GM18526 (cell line): Measurements from ENCODE around the gene TIMM10B.
A peak's percentile ranks its signal among the peaks of the same experiment; 100 is the strongest.

Experiments
- POLR2A ChIP-seq: IDR thresholded peaks from 3 replicates; pipeline ENCODE4 v1.6.1; 2011; ENCODE audit not compliant: insufficient read length; ENCODE audit errors: extremely low read depth

Gene TIMM10B

GRCh38 chr11:6483015-6483414, 1.7 kb downstream of the TIMM10B start:
- TF ChIP-seq POLR2A = no peak

- TF ChIP-seq POLR2A = peak; percentile 21
Observed at GRCh38 chr11:6485661-6486060, 4.4 kb downstream of the TIMM10B start.

- TF ChIP-seq POLR2A = no peak
Observed at GRCh38 chr11:6486256-6486655, 5.0 kb downstream of the TIMM10B start.

DNA sequence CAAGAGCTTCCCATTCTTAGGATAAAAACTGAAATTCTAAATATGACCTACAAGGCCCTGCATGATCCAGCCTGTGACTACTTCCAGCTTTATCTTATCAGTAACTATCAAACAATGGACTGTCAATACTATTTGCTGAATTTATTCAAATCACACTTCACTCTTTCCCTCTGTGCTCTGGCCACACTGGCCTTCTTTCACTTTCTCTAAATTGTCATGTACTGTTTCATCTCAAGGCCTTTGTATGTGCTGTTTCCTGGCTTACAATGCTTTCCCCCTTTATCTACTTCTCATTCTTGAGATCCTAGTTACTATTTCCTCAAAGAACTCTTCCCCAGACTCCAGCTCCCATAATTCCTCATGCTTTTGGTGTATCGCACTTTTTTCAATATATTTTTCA, 5.6 kb downstream of the TIMM10B start:
- no peak for TF ChIP-seq POLR2A

DNA sequence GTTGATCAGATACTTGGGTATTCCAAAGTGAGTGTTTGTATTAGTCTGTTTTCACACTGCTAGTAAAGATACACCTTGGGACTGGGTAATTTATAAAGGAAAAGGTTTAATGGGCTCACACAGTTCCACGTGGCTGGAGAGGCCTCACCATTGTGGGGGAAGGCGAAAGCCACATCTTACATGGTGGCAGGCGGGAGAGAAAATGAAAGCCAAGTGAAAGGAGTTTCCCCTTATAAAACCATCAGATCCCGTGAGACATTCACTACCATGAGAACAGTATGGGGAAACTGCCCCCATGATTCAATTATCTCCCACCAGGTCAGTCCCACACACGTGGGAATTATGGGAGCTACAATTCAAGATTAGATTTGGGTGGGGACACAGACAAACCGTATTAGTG, 7.0 kb downstream of the TIMM10B start:
- TF ChIP-seq POLR2A = no peak

DNA sequence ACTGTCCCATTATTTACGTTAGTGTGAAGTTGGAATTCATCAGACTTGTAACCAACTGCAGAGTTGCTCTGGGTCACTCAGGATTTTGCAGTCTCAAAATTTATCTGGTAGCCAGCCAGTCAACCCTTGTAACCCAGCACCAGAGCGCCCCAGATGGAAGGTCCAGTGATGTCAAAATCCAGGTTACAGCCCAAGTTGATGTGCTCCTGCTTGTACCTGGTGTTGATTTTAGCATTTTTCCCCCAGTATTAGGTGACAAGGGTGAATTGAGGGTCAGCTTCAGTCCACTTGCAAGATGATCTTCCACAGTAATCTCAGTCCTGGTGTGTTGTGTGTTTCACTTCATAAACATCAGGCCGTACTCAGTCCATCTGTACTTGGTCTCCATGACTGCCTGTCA, 7.5 kb downstream of the TIMM10B start:
- no peak for TF ChIP-seq POLR2A

DNA sequence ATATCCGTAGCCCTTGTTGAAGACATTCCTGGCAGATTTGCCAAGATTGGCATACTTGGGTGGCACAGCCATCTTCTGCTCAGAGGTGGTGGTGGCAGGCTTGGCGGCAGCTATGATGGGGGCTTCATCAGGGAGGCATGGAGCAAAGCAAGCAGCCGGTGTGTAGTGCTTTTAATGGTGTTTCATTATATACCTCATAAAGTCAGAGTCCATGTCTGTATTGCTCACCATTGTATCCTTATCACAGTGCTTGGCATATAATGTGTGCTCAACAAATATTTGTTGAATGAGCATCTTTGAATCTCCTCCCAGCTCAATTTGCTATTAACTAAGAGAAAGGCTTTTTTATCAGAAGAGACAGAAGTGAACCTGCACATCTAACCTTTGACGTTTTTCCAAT, 8.0 kb downstream of the TIMM10B start:
- TF ChIP-seq POLR2A = no peak

DNA sequence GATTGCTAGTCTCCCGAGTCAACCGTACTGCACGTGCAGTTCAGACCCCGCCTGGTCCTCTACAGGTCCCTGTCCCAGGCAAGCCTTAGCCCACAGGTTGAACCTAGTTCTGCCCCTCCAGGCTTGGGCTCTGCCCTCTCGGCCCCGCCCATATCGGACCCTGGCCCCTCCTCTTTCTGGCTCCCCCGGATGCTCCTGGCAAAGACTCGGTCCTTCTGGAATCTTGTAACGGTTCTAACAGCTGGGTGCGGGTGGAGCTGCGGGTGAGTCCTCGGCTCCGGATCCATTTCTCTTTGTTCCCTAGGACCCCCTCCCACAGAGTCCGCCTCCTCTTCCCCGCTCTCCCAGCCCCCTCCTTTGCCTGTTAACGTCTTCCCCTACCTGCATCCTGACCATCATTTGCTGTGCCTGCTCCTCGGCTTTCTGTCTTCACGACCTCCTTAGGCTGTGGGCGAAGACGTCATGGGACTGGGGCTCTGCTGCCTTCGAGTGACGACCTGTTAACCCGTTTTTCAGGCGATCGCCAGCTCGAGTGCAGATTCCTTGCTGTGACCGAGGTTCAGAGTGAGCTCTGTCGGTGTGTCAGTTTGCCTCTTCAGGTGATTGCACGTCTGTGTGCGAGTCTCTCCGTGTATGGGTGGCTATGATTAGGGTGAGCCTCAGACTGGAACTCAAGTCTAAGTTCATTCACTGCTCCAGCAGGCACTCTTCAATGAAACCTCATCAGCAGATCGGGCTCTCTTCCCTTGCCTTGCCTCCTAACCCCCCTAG, 16.0 kb downstream of the TIMM10B start, which contains the start of gene DNHD1:
TSS of gene DNHD1 (plus strand) at position 212 of the 771 bp plus-strand sequence. CDS start 936 bp downstream, outside the sequence.
- no peak for TF ChIP-seq POLR2A

DNA sequence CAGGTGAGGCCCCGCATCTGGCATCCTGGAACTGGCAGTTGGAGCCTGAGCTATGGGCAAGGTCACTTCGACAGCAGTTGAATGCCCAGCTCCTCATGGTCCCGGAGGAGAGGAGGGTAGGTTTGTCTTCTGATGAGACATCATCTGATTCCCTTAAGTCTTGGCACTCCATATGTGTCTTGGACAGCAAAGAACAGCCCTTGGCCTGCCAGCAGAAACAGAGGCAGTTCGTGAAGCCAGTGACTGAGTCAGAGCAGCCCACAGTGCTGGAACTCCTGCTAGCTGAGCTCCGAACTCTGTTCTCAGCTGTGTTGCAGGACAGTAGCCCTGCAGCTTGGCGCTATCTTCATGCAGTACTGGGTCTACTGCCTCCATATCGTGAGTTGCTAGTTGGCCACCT, 16.8 kb downstream of the TIMM10B start:
- no peak for TF ChIP-seq POLR2A

GRCh38 chr11:6498544-6498943, 17.2 kb downstream of the TIMM10B start:
- TF ChIP-seq POLR2A = no peak

- no peak for TF ChIP-seq POLR2A
Observed at GRCh38 chr11:6502382-6502781, 21.1 kb downstream of the TIMM10B start.

DNA sequence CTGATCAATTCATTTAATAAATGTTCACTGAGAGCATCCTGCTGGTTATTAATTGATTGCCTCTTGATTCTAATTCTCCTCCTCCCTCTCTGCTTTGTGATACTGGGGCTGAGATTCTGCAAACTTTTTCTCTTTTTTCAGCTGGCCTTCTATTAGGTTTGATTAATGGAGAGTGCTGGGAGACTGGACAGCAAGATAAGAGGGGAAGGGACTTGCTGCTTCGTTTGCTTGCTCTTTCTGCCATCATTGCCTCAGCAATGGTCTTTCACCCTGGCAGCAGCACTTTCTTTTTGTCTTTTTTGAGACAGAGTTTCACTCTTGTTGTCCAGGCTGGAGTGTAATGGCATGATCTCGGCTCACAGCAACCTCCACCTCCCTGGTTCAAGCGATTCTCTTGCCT, 22.9 kb downstream of the TIMM10B start:
- no peak for TF ChIP-seq POLR2A

DNA sequence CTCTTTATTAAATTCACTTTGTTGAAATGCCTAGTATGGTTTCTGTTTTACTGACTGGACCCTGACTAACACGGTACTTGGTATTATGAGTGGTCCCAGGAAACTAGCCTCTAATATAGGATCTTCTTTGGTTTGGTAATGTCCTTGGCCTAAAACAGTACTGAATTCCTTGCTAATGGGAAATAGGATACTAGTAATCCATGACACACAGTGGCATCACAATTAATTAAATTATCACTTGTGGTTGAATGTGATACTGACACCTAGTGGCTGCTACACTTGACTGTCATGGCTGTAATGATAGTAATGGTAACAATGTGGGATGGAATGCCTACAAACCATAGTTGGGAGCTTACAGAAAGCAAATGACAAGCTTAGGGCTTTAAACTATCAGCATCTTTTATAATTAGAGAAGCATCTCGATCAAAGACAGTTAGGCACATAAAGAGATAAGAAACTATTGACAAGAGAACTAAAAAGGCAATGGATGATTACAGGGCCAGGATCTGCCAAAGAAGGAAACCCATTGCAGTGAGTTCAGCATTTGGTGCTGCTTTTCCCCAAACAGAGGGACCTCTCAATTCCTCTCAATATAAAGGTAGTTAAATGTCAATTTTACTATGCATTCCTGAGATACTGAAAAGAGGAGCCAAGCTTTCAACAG, 24.4 kb downstream of the TIMM10B start:
- no peak for TF ChIP-seq POLR2A

- TF ChIP-seq POLR2A = no peak
Observed at GRCh38 chr11:6516865-6517264, 35.6 kb downstream of the TIMM10B start.

DNA sequence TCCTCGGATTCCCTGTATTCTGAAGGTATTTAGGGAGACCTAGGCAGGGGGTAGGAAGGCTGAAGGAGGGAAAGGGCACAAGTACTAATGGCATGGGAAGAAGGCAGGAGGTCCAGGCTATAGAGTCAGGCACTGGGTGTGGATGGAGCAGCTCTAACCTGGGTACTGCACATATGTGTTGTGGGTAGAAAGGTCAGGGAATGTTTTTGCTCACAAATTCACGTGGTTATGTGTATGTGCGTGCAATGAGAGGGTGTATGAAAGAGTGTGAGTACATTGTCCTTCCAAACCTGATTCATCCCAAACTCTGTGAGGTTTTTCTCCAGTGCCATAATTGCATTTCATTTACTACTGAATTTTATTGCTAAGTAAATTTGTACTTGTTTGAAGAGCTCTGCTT, 39.0 kb downstream of the TIMM10B start:
- TF ChIP-seq POLR2A = no peak

GRCh38 chr11:6523253-6523652, 42.0 kb downstream of the TIMM10B start:
- TF ChIP-seq POLR2A = no peak
